Right kidney (tissue), 1 donor: ENCODE results near the gene TBC1D9B.
"Not testable (repeated sequence)": the region's sequence is repeated elsewhere in the genome, so short reads cannot be mapped to it uniquely, and the experiment has no call there.

Experiments
- DNase-seq: peaks from one replicate; pipeline ENCODE4 v3.0.0-alpha.2; 2016

TBC1D9B gene

GRCh38 chr5:179839328-179840256 lies 68.1 kb downstream of the TBC1D9B start:
- no peak for DNase-seq

- no peak for DNase-seq
Observed at GRCh38 chr5:179837076-179838011, 70.4 kb downstream of the TBC1D9B start.

GRCh38 chr5:179836225-179837019 lies 71.3 kb downstream of the TBC1D9B start:
- DNase-seq = no peak

GRCh38 chr5:179834871-179835270 lies 72.8 kb downstream of the TBC1D9B start:
- not testable (repeated sequence) for DNase-seq

GRCh38 chr5:179834120-179834519 lies 73.6 kb downstream of the TBC1D9B start:
- no peak for DNase-seq

GRCh38 chr5:179833709-179834070 lies 74.0 kb downstream of the TBC1D9B start:
- no peak for DNase-seq

GRCh38 chr5:179833056-179833708 lies 74.5 kb downstream of the TBC1D9B start:
- no peak for DNase-seq

- no peak for DNase-seq
Observed at GRCh38 chr5:179832039-179832745, 75.5 kb downstream of the TBC1D9B start.

GRCh38 chr5:179830818-179831468 lies 76.8 kb downstream of the TBC1D9B start:
- DNase-seq = no peak

GRCh38 chr5:179829732-179830435 lies 77.8 kb downstream of the TBC1D9B start:
- DNase-seq = no peak

GRCh38 chr5:179828756-179829421 lies 78.8 kb downstream of the TBC1D9B start:
- DNase-seq = no peak

GRCh38 chr5:179827680-179828079 lies 80.0 kb downstream of the TBC1D9B start:
- no peak for DNase-seq

- no peak for DNase-seq
Observed at GRCh38 chr5:179825655-179826182, 82.0 kb downstream of the TBC1D9B start.

GRCh38 chr5:179824745-179825112 lies 83.0 kb downstream of the TBC1D9B start:
- no peak for DNase-seq

- DNase-seq = no peak
Observed at GRCh38 chr5:179823937-179824744, 83.6 kb downstream of the TBC1D9B start.

- no peak for DNase-seq
Observed at GRCh38 chr5:179822444-179822990, 85.2 kb downstream of the TBC1D9B start.

GRCh38 chr5:179822059-179822432 lies 85.7 kb downstream of the TBC1D9B start:
- DNase-seq = no peak
